Measurements from ENCODE around the gene ASIC4. TPM values are rescaled to one million over a fixed set of nuclear protein-coding genes. Genes with fewer than 3 reads are reported as not detected.

Gene ASIC4
- total and polyA plus RNA-seq, 2 of the 4 experiments (the other 2 are of a cell fraction): 0.10 TPM; not detected in 1

GRCh38 chr2:219485201-219485580, 29.1 kb upstream of the ASIC4 start:
- H3K4me2 ChIP-seq (ENCODE audit: low read depth, low read length): no peak overlapping the region
- H2AK5ac ChIP-seq (ENCODE audit: low read depth, low read length): no peak overlapping the region
- WGBS, 2 experiments (ENCODE audit: extremely low coverage in 2 of 2, insufficient read length in 1 of 2): 100% methylated on average over 4 of the region's 12 CpGs; no CpG with 5 or more reads in 1 of the 2 experiments
- POLR2A ChIA-PET (ENCODE audit: unreplicated experiment): no interaction called here
- dilution Hi-C loops (cut with HindIII; ENCODE audit: low sequenced_read_pairs, unreplicated experiment): no loop called here
- H3K27me3 ChIP-seq (ENCODE audit: control insufficient read depth, insufficient read depth, low read length): no peaks in the 10 kb centered on the region
- no peak overlapping the region for H2BK20ac ChIP-seq (ENCODE audit: low read depth, low read length)
- H3K79me1 ChIP-seq (ENCODE audit: low read depth in 1 of 2, low read length in 2 of 2): no peaks in the 10 kb centered on the region
- no peak overlapping the region for H2BK15ac ChIP-seq (ENCODE audit: low read depth, low read length)
- BruUV-seq (replicated peaks): no TSS peak
- CTCF ChIA-PET: interaction anchor here (1.0 to 1.5 kb wide), 2 partner anchors 10 kb away, joined by 3 read pairs; no protein-coding TSS in a partner anchor
- H2BK5ac ChIP-seq (ENCODE audit: low read depth, low read length, poor library complexity, severe bottlenecking): no peak overlapping the region
- no peak overlapping the region for H2AK9ac ChIP-seq (replicated peaks; ENCODE audit: low read depth, low read length, poor library complexity)
- intact Hi-C loops (cut with micrococcal nuclease): no loop called here
- ATAC-seq (ENCODE audit: low read depth) (no peak), DNase-seq (no peak)
- H3K4me1 ChIP-seq (ENCODE audit: control insufficient read depth, insufficient read depth, low read length): no peaks in the 10 kb centered on the region
- no peak overlapping the region for H3K14ac ChIP-seq (replicated peaks; ENCODE audit: low read depth, low read length)
- no peak overlapping the region for H4K8ac ChIP-seq (ENCODE audit: low read depth in 2 of 2, low read length in 2 of 2)
- no peak for TF ChIP-seq MAFK (IDR thresholded peaks at IDR 0.05; ENCODE audit: low read depth, low read length)
- no peak for TF ChIP-seq MAZ (IDR thresholded peaks at IDR 0.05; ENCODE audit: borderline replicate concordance, low read depth, low read length)
- no peak for TF ChIP-seq USF2 (IDR thresholded peaks at IDR 0.05; ENCODE audit: low read depth, low read length)
- H3K56ac ChIP-seq (ENCODE audit: extremely low read depth, insufficient read depth, low read length): no peak overlapping the region
- H2BK120ac ChIP-seq (ENCODE audit: low read depth, low read length): no peak overlapping the region
- H3K18ac ChIP-seq (ENCODE audit: low read depth, low read length): no peak overlapping the region
- H3K27ac ChIP-seq (ENCODE audit: insufficient read depth, low read length): no peak overlapping the region
- no peak overlapping the region for H3K4me3 ChIP-seq (ENCODE audit: insufficient read depth, low read depth, low read length)
- H3K23ac ChIP-seq (ENCODE audit: low read depth, low read length): no peak overlapping the region
- H3K4ac ChIP-seq (ENCODE audit: low read depth, low read length): no peak overlapping the region
- H2AFZ ChIP-seq (replicated peaks; ENCODE audit: low read length, poor library complexity): no peak overlapping the region
- no peaks in the 10 kb centered on the region for H4K20me1 ChIP-seq (ENCODE audit: insufficient read depth, low read length)
- in situ Hi-C loops (cut with MboI; ENCODE audit: low sequenced_read_pairs): no loop called here
- H3K36me3 ChIP-seq (ENCODE audit: control insufficient read depth, insufficient read depth, low read length): peaks cover 41% of the 10 kb centered on the region
- H4K91ac ChIP-seq (ENCODE audit: insufficient read depth, low read depth, low read length): no peak overlapping the region
- no peak overlapping the region for H4K5ac ChIP-seq (ENCODE audit: low read depth, low read length)
- H3K9me1 ChIP-seq (ENCODE audit: insufficient read depth, low read length): no peaks in the 10 kb centered on the region
- H3K9ac ChIP-seq (ENCODE audit: low read depth, low read length): no peak overlapping the region
- H3K9me3 ChIP-seq (ENCODE audit: control insufficient read depth, insufficient read depth, low read length): no peaks in the 10 kb centered on the region
